ENCODE measurements around the gene SPTA1. TPM values are rescaled to one million over a fixed set of nuclear protein-coding genes. Genes with fewer than 3 reads are reported as not detected.

The SPTA1 gene
- total RNA-seq, 4 donors from 2014 or later = 0.02 TPM; not detected in 3

- DNase-seq (ENCODE audit: low spot score in 2 of 2) = no peak
- 81 to 86% methylated on average over 4 of the region's 4 CpGs for WGBS, 2 donors
- no peak overlapping the region for H3K4me3 ChIP-seq (ENCODE audit: low read depth, poor library complexity, severe bottlenecking)
- TF ChIP-seq, protein P1, sequence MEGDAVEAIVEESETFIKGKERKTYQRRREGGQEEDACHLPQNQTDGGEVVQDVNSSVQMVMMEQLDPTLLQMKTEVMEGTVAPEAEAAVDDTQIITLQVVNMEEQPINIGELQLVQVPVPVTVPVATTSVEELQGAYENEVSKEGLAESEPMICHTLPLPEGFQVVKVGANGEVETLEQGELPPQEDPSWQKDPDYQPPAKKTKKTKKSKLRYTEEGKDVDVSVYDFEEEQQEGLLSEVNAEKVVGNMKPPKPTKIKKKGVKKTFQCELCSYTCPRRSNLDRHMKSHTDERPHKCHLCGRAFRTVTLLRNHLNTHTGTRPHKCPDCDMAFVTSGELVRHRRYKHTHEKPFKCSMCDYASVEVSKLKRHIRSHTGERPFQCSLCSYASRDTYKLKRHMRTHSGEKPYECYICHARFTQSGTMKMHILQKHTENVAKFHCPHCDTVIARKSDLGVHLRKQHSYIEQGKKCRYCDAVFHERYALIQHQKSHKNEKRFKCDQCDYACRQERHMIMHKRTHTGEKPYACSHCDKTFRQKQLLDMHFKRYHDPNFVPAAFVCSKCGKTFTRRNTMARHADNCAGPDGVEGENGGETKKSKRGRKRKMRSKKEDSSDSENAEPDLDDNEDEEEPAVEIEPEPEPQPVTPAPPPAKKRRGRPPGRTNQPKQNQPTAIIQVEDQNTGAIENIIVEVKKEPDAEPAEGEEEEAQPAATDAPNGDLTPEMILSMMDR (IDR thresholded peaks at IDR 0.05) = no peak
- intact Hi-C loops (cut with DNase I; ENCODE audit: low total_unique reads) = no loop called here
These were observed 48.4 kb downstream of the SPTA1 start for GRCh38 chr1:158638146-158638545.

DNA sequence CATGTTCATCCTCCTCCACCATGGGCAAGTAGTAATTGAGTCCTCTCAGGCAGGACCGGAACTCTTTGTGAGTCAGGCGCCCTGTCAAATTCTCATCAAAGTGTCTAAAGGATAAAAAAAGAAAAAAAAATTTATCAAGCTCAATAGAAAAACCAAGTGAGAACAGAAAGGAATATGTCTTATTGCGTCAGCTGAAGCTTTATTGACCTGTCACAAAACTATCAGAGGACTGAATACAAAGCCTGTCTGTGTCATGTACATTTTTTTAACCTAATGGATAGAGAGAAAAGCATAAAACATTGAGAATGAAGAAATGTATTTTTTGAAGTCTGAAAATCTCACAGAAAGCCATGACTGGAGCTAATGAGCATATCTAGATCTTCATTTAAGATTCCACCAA, 72.8 kb downstream of the SPTA1 start:
- no peak for DNase-seq (ENCODE audit: low spot score in 2 of 2)
- H3K4me3 ChIP-seq (ENCODE audit: low read depth, poor library complexity, severe bottlenecking) = no peak overlapping the region
- no peak for TF ChIP-seq POLR2A (IDR thresholded peaks at IDR 0.05)
- TF ChIP-seq, protein P1 (IDR thresholded peaks at IDR 0.05) = no peak
- 86% methylated on average over 3 of the region's 3 CpGs for WGBS, 2 donors
- intact Hi-C loops (cut with DNase I; ENCODE audit: low total_unique reads) = no loop called here

DNA sequence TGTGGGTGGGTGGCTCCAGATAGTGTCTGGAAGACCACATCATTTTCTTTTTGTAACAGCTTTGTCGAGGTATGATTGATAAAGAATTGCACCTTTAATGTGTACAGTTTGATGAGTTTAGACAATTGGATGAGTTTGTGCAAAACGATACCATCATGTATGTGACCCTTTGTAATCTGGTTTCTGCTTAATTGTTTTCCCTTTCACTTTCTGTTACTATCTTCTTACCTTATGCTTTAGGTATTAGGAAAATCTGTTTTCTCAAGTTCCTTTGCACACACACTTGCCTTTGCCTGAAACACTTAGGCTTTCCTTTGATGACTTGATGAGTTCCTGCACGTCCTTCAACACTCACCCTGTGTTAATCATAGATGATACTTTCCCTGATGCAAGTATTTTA, 74.6 kb downstream of the SPTA1 start:
- H3K4me3 ChIP-seq (ENCODE audit: low read depth, poor library complexity, severe bottlenecking) = no peak overlapping the region
- TF ChIP-seq POLR2A (IDR thresholded peaks at IDR 0.05) = no peak
- TF ChIP-seq, protein P1 (IDR thresholded peaks at IDR 0.05) = no peak
- WGBS, 2 donors = 57 to 60% methylated on average over 3 of the region's 3 CpGs
- no peak for DNase-seq (ENCODE audit: low spot score in 2 of 2)
- intact Hi-C loops (cut with DNase I; ENCODE audit: low total_unique reads) = no loop called here

DNA sequence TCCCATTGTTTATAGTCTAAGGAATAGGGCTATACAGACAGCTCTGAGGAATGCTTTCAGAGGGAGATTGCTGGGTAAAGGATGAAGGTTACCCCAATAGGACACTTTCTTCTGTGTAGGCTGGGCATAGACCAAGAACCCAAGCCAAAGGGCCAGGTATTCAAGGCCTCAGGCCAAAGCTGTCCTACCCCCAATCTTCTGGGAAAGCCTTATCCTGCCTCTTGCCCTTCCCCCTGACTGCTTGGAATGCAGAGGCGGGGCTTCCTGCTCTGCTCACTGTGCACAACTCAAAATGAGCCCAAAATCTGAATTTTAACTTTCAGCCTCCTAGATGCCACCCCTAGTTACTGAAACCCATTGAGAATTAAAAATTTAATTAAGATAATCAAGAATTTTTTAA, 79.2 kb downstream of the SPTA1 start:
- no peak overlapping the region for H3K4me3 ChIP-seq (ENCODE audit: low read depth, poor library complexity, severe bottlenecking)
- DNase-seq (ENCODE audit: low spot score in 2 of 2) = no peak
- TF ChIP-seq, protein P1 (IDR thresholded peaks at IDR 0.05) = no peak
- TF ChIP-seq POLR2A (IDR thresholded peaks at IDR 0.05) = no peak
- intact Hi-C loops (cut with DNase I; ENCODE audit: low total_unique reads) = no loop called here
- 71 to 93% methylated on average over 1 of the region's 1 CpG for WGBS, 2 donors

GRCh38 chr1:158604968-158605367, 81.5 kb downstream of the SPTA1 start, which contains the start of gene OR10Z1:
OR10Z1 (plus strand) TSS chr1:158605268; CDS start chr1:158606439, 1,171 bp downstream.
- no peak within 1 kb of the TSS for H3K4me3 ChIP-seq (ENCODE audit: low read depth, poor library complexity, severe bottlenecking)
- no peak for DNase-seq (ENCODE audit: low spot score in 2 of 2)
- WGBS, 2 donors = 82 to 86% methylated on average over 1 of the region's 1 CpG
- intact Hi-C loops (cut with DNase I; ENCODE audit: low total_unique reads) = no loop called here
- TF ChIP-seq POLR2A (IDR thresholded peaks at IDR 0.05) = no peak
- TF ChIP-seq, protein P1 (IDR thresholded peaks at IDR 0.05) = no peak

DNA sequence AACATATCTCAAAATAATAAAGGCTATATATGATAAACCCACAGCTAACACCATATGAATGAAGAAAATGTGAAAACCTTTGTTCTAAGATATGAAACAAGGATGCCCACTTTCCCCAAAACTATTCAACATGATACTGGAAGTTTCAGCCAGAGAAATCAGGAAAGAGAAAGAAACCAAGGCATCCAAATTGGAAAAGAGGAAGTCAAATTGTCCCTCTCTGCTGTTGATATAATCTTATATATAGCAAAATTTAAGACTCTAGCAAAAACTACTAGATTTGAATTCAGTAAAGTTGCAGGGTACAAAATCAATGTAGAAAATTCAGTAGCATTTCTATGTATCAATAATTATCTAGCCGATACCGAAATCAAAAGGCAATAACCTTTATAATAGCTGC, 85.8 kb downstream of the SPTA1 start:
- no peak for DNase-seq (ENCODE audit: low spot score in 2 of 2)
- intact Hi-C loops (cut with DNase I; ENCODE audit: low total_unique reads) = no loop called here
- no peak overlapping the region for H3K4me3 ChIP-seq (ENCODE audit: low read depth, poor library complexity, severe bottlenecking)
- WGBS, 2 donors = 95 to 96% methylated on average over 2 of the region's 2 CpGs
- no peak for TF ChIP-seq POLR2A (IDR thresholded peaks at IDR 0.05)
- TF ChIP-seq, protein P1 (IDR thresholded peaks at IDR 0.05) = no peak

Data from lower leg skin (tissue), 4 donors.